Measurements from ENCODE around the gene LRRC3. TPM values are rescaled to one million over a fixed set of nuclear protein-coding genes. Genes with fewer than 3 reads are reported as not detected.
"Not testable (repeated sequence)": the region's sequence is repeated elsewhere in the genome, so short reads cannot be mapped to it uniquely, and the experiment has no call there.

The LRRC3 gene
- total and polyA plus RNA-seq, 2 of the 4 experiments (the other 2 are of a cell fraction): under 0.01 to 0.38 TPM

DNA sequence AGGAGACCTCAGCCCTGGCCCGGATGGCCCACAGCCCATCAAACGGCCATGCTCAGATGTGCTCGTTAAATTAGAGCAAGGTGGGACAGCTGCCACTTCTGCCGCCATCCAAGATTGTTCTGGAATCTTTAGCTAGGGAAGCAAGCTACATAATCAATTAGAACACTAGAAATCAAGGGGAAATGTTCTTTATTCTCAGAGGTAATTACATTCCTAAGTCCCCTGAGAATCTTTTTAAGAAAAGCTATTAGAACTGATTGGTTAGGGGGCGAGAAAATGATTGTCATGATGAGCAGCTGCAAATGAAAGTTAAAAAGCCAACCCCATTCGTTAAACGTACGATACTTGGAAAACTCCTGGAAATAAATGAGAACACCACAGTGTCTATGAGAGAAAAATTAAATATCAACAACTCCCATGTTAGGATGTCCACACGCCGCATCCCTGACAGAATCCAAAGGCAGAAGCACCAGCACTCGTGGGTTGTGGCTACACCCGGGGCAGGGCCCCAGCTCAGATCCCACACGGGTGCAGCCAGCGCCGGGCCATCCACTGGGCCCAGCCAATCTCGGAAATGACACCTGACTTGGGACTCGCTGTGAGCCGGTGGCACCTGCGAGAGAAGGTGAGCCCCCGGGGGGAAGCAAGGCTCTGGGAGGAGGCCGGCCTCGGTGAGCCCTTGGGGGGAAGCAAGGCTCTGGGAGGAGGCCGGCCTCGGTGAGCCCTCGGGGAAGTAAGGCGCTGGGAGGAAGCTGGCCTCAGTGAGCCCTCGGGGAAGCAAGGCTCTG is 47.1 kb downstream of the LRRC3 start:
- peaks cover 33% of the 10 kb centered on the region for H3K27me3 ChIP-seq (ENCODE audit: control insufficient read depth, insufficient read depth, low read length)
- H3K36me3 ChIP-seq (ENCODE audit: control insufficient read depth, insufficient read depth, low read length): no peaks in the 10 kb centered on the region
- H3K79me1 ChIP-seq (ENCODE audit: low read depth in 1 of 2, low read length in 2 of 2): no peaks in the 10 kb centered on the region
- ChIA-PET CTCF (interaction anchor here (0.7 to 1.0 kb wide), 2 partner anchors 12 to 291 kb away, joined by 4 read pairs; no protein-coding TSS in a partner anchor), POLR2A (ENCODE audit: unreplicated experiment) (no interaction called here)
- H4K20me1 ChIP-seq (ENCODE audit: insufficient read depth, low read length): no peaks in the 10 kb centered on the region
- no peak overlapping the region for H3K56ac ChIP-seq (ENCODE audit: extremely low read depth, insufficient read depth, low read length)
- no peak overlapping the region for H3K23ac ChIP-seq (ENCODE audit: low read depth, low read length)
- in situ Hi-C loops (cut with MboI; ENCODE audit: low sequenced_read_pairs): loop anchor here (25.0 kb wide), 1 partner anchor 435 kb away; the partner anchor contains the start of gene SLX9
- H2BK15ac ChIP-seq (ENCODE audit: low read depth, low read length): no peak overlapping the region
- no peak overlapping the region for H3K4ac ChIP-seq (ENCODE audit: low read depth, low read length)
- no peaks in the 10 kb centered on the region for H3K4me1 ChIP-seq (ENCODE audit: control insufficient read depth, insufficient read depth, low read length)
- no TSS peak for BruUV-seq (replicated peaks)
- intact Hi-C loops (cut with micrococcal nuclease): no loop called here
- dilution Hi-C loops (cut with HindIII; ENCODE audit: low sequenced_read_pairs, unreplicated experiment): no loop called here
- H2AK9ac ChIP-seq (replicated peaks; ENCODE audit: low read depth, low read length, poor library complexity): no peak overlapping the region
- H3K9me3 ChIP-seq (ENCODE audit: control insufficient read depth, insufficient read depth, low read length): no peaks in the 10 kb centered on the region
- no peak overlapping the region for H2BK20ac ChIP-seq (ENCODE audit: low read depth, low read length)
- H4K8ac ChIP-seq (ENCODE audit: low read depth in 2 of 2, low read length in 2 of 2): no peak overlapping the region
- no peak overlapping the region for H3K4me3 ChIP-seq (ENCODE audit: insufficient read depth, low read depth, low read length)
- H3K14ac ChIP-seq (replicated peaks; ENCODE audit: low read depth, low read length): no peak overlapping the region
- H3K18ac ChIP-seq (ENCODE audit: low read depth, low read length): no peak overlapping the region
- no peak overlapping the region for H4K91ac ChIP-seq (ENCODE audit: insufficient read depth, low read depth, low read length)
- no peak overlapping the region for H2AK5ac ChIP-seq (ENCODE audit: low read depth, low read length)
- no peak overlapping the region for H2BK5ac ChIP-seq (ENCODE audit: low read depth, low read length, poor library complexity, severe bottlenecking)
- WGBS, 2 experiments (ENCODE audit: extremely low coverage in 2 of 2, insufficient read length in 1 of 2): 66% methylated on average over 8 of the region's 27 CpGs; no CpG with 5 or more reads in 1 of the 2 experiments
- no peak overlapping the region for H3K4me2 ChIP-seq (ENCODE audit: low read depth, low read length)
- TF ChIP-seq CEBPB (IDR thresholded peaks at IDR 0.05; ENCODE audit: low read depth, low read length) (no peak), BHLHE40 (IDR thresholded peaks at IDR 0.05; ENCODE audit: low read depth, low read length) (no peak)
- no peak for DNase-seq
- H3K9me1 ChIP-seq (ENCODE audit: insufficient read depth, low read length): no peaks in the 10 kb centered on the region
- no peak overlapping the region for H3K27ac ChIP-seq (ENCODE audit: insufficient read depth, low read length)
- H2AFZ ChIP-seq (replicated peaks; ENCODE audit: low read length, poor library complexity): no peak overlapping the region
- no peak overlapping the region for H4K5ac ChIP-seq (ENCODE audit: low read depth, low read length)
- H2BK120ac ChIP-seq (ENCODE audit: low read depth, low read length): no peak overlapping the region
- ATAC-seq (ENCODE audit: low read depth): no peak
- no peak overlapping the region for H3K9ac ChIP-seq (ENCODE audit: low read depth, low read length)

DNA sequence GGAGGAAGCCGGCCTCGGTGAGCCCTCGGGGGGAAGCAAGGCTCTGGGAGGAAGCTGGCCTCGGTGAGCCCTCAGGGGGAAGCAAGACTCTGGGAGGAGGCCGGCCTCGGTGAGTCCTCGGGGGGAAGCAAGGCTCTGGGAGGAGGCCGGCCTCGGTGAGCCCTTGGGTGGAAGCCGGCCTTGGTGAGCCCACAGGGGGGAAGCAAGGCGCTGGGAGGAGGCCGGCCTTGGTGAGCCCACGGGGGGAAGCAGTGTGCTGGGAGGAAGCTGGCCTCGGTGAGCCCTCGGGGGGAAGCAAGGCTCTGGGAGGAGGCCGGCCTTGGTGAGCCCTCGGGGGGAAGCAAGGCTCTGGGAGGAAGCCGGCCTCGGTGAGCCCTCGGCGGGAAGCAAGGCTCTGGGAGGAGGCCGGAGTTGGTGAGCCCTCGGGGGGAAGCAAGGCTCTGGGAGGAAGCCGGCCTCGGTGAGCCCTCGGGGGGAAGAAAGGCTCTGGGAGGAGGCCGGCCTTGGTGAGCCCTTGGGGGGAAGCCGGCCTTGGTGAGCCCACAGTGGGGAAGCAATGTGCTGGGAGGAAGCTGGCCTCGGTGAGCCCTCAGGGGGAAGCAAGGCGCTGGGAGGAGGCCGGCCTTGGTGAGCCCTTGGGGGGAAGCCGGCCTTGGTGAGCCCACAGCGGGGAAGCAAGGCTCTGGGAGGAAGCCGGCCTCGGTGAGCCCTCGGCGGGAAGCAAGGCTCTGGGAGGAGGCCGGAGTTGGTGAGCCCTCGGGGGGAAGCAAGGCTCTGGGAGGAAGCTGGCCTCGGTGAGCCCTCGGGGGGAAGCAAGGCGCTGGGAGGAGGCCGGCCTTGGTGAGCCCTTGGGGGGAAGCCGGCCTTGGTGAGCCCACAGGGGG is 47.9 kb downstream of the LRRC3 start:
- dilution Hi-C loops (cut with HindIII; ENCODE audit: low sequenced_read_pairs, unreplicated experiment); CTCF ChIA-PET: not testable (repeated sequence)

More for the DNA sequence above, 47.9 kb downstream of the LRRC3 start:
- DNase-seq; H3K4me1 ChIP-seq (ENCODE audit: control insufficient read depth, insufficient read depth, low read length); H4K91ac ChIP-seq (ENCODE audit: insufficient read depth, low read depth, low read length); H3K4me3 ChIP-seq (ENCODE audit: insufficient read depth, low read depth, low read length); H2BK15ac ChIP-seq (ENCODE audit: low read depth, low read length); H2AFZ ChIP-seq (replicated peaks; ENCODE audit: low read length, poor library complexity); H3K4ac ChIP-seq (ENCODE audit: low read depth, low read length); H3K9me3 ChIP-seq (ENCODE audit: control insufficient read depth, insufficient read depth, low read length); H3K9ac ChIP-seq (ENCODE audit: low read depth, low read length); ATAC-seq (ENCODE audit: low read depth); H3K4me2 ChIP-seq (ENCODE audit: low read depth, low read length); H2AK5ac ChIP-seq (ENCODE audit: low read depth, low read length); H3K27ac ChIP-seq (ENCODE audit: insufficient read depth, low read length); H3K79me1 ChIP-seq (ENCODE audit: low read depth in 1 of 2, low read length in 2 of 2); intact Hi-C loops (cut with micrococcal nuclease); BruUV-seq (replicated peaks); H3K14ac ChIP-seq (replicated peaks; ENCODE audit: low read depth, low read length); H4K8ac ChIP-seq (ENCODE audit: low read depth in 2 of 2, low read length in 2 of 2); POLR2A ChIA-PET (ENCODE audit: unreplicated experiment); H3K23ac ChIP-seq (ENCODE audit: low read depth, low read length); H4K5ac ChIP-seq (ENCODE audit: low read depth, low read length); H3K18ac ChIP-seq (ENCODE audit: low read depth, low read length); H3K9me1 ChIP-seq (ENCODE audit: insufficient read depth, low read length); H3K56ac ChIP-seq (ENCODE audit: extremely low read depth, insufficient read depth, low read length); H2BK20ac ChIP-seq (ENCODE audit: low read depth, low read length); H2BK5ac ChIP-seq (ENCODE audit: low read depth, low read length, poor library complexity, severe bottlenecking); H2BK120ac ChIP-seq (ENCODE audit: low read depth, low read length); H3K36me3 ChIP-seq (ENCODE audit: control insufficient read depth, insufficient read depth, low read length); H4K20me1 ChIP-seq (ENCODE audit: insufficient read depth, low read length); H2AK9ac ChIP-seq (replicated peaks; ENCODE audit: low read depth, low read length, poor library complexity): not testable (repeated sequence)
- H3K27me3 ChIP-seq (ENCODE audit: control insufficient read depth, insufficient read depth, low read length): peaks cover 32% of the 10 kb centered on the region
- 73% methylated on average over 8 of the region's 44 CpGs; no CpG with 5 or more reads in 1 of the 2 experiments for WGBS, 2 experiments (ENCODE audit: extremely low coverage in 2 of 2, insufficient read length in 1 of 2)
- in situ Hi-C loops (cut with MboI; ENCODE audit: low sequenced_read_pairs): loop anchor here (25.0 kb wide), 1 partner anchor 434 kb away; the partner anchor contains the start of gene SLX9

Measured in IMR-90 (cell line).